Stimulated activated CD4-positive, alpha-beta T cell treated with anti-CD3 and anti-CD28 coated beads, Interleukin-12 subunit alpha, Interleukin-12 subunit beta, amount 100 ng/mL, for 4 hours (primary cell): Measurements from ENCODE around the gene MAGEA8.
"Not testable (repeated sequence)": the region's sequence is repeated elsewhere in the genome, so short reads cannot be mapped to it uniquely, and the experiment has no call there.

ENCODE experiments used
- DNase-seq: peaks from one replicate; pipeline ENCODE4 v3.0.0-alpha.2; 2020

Gene MAGEA8

GRCh38 chrX:149908308-149908707 lies 27.3 kb downstream of the MAGEA8 start:
- no peak for DNase-seq

- no peak for DNase-seq
Observed at GRCh38 chrX:149908727-149909126, 27.7 kb downstream of the MAGEA8 start.

GRCh38 chrX:149909324-149910177 lies 28.6 kb downstream of the MAGEA8 start:
- no peak for DNase-seq

GRCh38 chrX:149910178-149910695 lies 29.3 kb downstream of the MAGEA8 start:
- no peak for DNase-seq

- no peak for DNase-seq
Observed at GRCh38 chrX:149916745-149917392, 35.9 kb downstream of the MAGEA8 start.

GRCh38 chrX:149923836-149924235 lies 42.9 kb downstream of the MAGEA8 start:
- DNase-seq = not testable (repeated sequence)

GRCh38 chrX:149924434-149924833 lies 43.5 kb downstream of the MAGEA8 start:
- DNase-seq = not testable (repeated sequence)

GRCh38 chrX:149927245-149927963 lies 46.4 kb downstream of the MAGEA8 start:
- DNase-seq = not testable (repeated sequence)

GRCh38 chrX:149927964-149928258 lies 46.9 kb downstream of the MAGEA8 start:
- DNase-seq = not testable (repeated sequence)

GRCh38 chrX:149928635-149929034 lies 47.7 kb downstream of the MAGEA8 start:
- not testable (repeated sequence) for DNase-seq

- not testable (repeated sequence) for DNase-seq
Observed at GRCh38 chrX:149929400-149929799, 48.4 kb downstream of the MAGEA8 start, which contains the start of gene HSFX4. HSFX4 (plus strand) TSS chrX:149929573; CDS start chrX:149929645, 72 bp downstream.

- DNase-seq = not testable (repeated sequence)
Observed at GRCh38 chrX:149931355-149931754, 50.4 kb downstream of the MAGEA8 start.

GRCh38 chrX:149932150-149932549 lies 51.2 kb downstream of the MAGEA8 start:
- not testable (repeated sequence) for DNase-seq

GRCh38 chrX:149932970-149933369 lies 52.0 kb downstream of the MAGEA8 start:
- DNase-seq = not testable (repeated sequence)

GRCh38 chrX:149933547-149933946 lies 52.6 kb downstream of the MAGEA8 start:
- DNase-seq = not testable (repeated sequence)
